Superior temporal gyrus (tissue), 1 donor: ENCODE data around the gene LCLAT1.
A peak's percentile ranks its signal among the peaks of the same experiment; 100 is the strongest.

Source experiments
- DNase-seq: peaks from one replicate; pipeline ENCODE4 v3.0.0-alpha.2; 2016; ENCODE audit errors: extremely low spot score

Gene LCLAT1

GRCh38 chr2:30514848-30515435, 67.9 kb downstream of the LCLAT1 start:
- no peak for DNase-seq

GRCh38 chr2:30516166-30516565, 69.1 kb downstream of the LCLAT1 start:
- no peak for DNase-seq

GRCh38 chr2:30519796-30520195, 72.8 kb downstream of the LCLAT1 start:
- DNase-seq: no peak

GRCh38 chr2:30522421-30522820, 75.4 kb downstream of the LCLAT1 start:
- no peak for DNase-seq

- no peak for DNase-seq
Observed at GRCh38 chr2:30527411-30527810, 80.4 kb downstream of the LCLAT1 start.

- DNase-seq: no peak
Observed at GRCh38 chr2:30527859-30528258, 80.8 kb downstream of the LCLAT1 start.

GRCh38 chr2:30530346-30530745, 83.3 kb downstream of the LCLAT1 start:
- no peak for DNase-seq

- DNase-seq: no peak
Observed at GRCh38 chr2:30541680-30542079, 94.6 kb downstream of the LCLAT1 start.

- DNase-seq: no peak
Observed at GRCh38 chr2:30545875-30546274, 98.8 kb downstream of the LCLAT1 start.

GRCh38 chr2:30548386-30548785, 101.3 kb downstream of the LCLAT1 start:
- DNase-seq: no peak

- no peak for DNase-seq
Observed at GRCh38 chr2:30549096-30549495, 102.0 kb downstream of the LCLAT1 start.

- DNase-seq: no peak
Observed at GRCh38 chr2:30559544-30560275, 112.7 kb downstream of the LCLAT1 start.

GRCh38 chr2:30561349-30561748, 114.3 kb downstream of the LCLAT1 start:
- no peak for DNase-seq

- no peak for DNase-seq
Observed at GRCh38 chr2:30565851-30566358, 118.9 kb downstream of the LCLAT1 start.

GRCh38 chr2:30566631-30567030, 119.6 kb downstream of the LCLAT1 start:
- no peak for DNase-seq

GRCh38 chr2:30567317-30567716, 120.3 kb downstream of the LCLAT1 start:
- DNase-seq: no peak

- DNase-seq: no peak
Observed at GRCh38 chr2:30569946-30570345, 122.9 kb downstream of the LCLAT1 start.

- DNase-seq: no peak
Observed at GRCh38 chr2:30577151-30577550, 130.1 kb downstream of the LCLAT1 start.

- no peak for DNase-seq
Observed at GRCh38 chr2:30580391-30580790, 133.3 kb downstream of the LCLAT1 start.

- DNase-seq: peak; percentile 20
Observed at GRCh38 chr2:30582521-30582920, 135.5 kb downstream of the LCLAT1 start.

- no peak for DNase-seq
Observed at GRCh38 chr2:30583204-30583749, 136.2 kb downstream of the LCLAT1 start.

GRCh38 chr2:30584116-30584515, 137.1 kb downstream of the LCLAT1 start:
- DNase-seq: no peak

GRCh38 chr2:30588994-30589393, 141.9 kb downstream of the LCLAT1 start:
- no peak for DNase-seq
